Ishikawa (cell line): ENCODE data around the gene PLIN5.

Experiments
- CREB1 ChIP-seq: IDR thresholded peaks from 2 replicates; pipeline ENCODE4 v1.6.1; 2012; ENCODE audit warnings: low read depth
- EGR1 ChIP-seq: IDR thresholded peaks from 2 replicates; pipeline ENCODE4 v1.6.1; 2012
- EP300 ChIP-seq: IDR thresholded peaks from 2 replicates; pipeline ENCODE4 v1.6.1; 2012; ENCODE audit warnings: borderline replicate concordance
- FOXM1 ChIP-seq: IDR thresholded peaks from 2 replicates; pipeline ENCODE4 v1.6.1; 2012; ENCODE audit warnings: low read depth, borderline replicate concordance
- NFIC ChIP-seq: IDR thresholded peaks from 2 replicates; pipeline ENCODE4 v1.6.1; 2012
- TCF12 ChIP-seq: IDR thresholded peaks from 2 replicates; pipeline ENCODE4 v1.6.1; 2012; ENCODE audit warnings: low read depth
- TEAD4 ChIP-seq: IDR thresholded peaks from 2 replicates; pipeline ENCODE4 v1.6.1; 2012
- YY1 ChIP-seq: IDR thresholded peaks from 2 replicates; pipeline ENCODE4 v1.6.1; 2012; ENCODE audit warnings: low read depth
- ZBTB7A ChIP-seq: IDR thresholded peaks from 2 replicates; pipeline ENCODE4 v1.6.1; 2012; ENCODE audit warnings: low read depth
- TF ChIP-seq, protein P1 (sequence below): IDR thresholded peaks from 2 replicates; pipeline ENCODE4 v1.6.1; 2012; ENCODE audit warnings: low read depth, mild to moderate bottlenecking

DNA sequence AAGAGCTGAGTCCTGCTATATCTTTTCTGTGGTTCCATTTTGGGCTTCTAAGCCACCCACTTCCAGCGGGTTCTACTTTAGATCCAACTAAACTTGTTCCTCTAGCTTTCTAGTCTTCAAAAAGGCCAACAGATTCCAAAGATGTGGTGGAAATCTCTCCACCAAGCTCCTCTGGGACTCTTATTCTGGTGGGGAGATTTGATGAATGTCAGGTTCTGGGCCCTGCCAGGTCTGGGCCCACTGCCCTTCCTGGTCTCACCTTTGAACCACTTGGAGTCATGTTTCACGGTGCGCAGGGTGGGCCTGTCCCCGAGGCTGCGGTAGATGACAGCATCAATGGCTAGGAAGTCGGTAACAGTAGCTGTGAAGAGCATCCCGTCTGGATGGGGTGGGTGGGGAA lies 19.7 kb upstream of the PLIN5 start:
- TF ChIP-seq EGR1 = no peak
- no peak for TF ChIP-seq FOXM1
- no peak for TF ChIP-seq TEAD4
- no peak for TF ChIP-seq ZBTB7A
- TF ChIP-seq EP300 = no peak
- TF ChIP-seq, protein P1, sequence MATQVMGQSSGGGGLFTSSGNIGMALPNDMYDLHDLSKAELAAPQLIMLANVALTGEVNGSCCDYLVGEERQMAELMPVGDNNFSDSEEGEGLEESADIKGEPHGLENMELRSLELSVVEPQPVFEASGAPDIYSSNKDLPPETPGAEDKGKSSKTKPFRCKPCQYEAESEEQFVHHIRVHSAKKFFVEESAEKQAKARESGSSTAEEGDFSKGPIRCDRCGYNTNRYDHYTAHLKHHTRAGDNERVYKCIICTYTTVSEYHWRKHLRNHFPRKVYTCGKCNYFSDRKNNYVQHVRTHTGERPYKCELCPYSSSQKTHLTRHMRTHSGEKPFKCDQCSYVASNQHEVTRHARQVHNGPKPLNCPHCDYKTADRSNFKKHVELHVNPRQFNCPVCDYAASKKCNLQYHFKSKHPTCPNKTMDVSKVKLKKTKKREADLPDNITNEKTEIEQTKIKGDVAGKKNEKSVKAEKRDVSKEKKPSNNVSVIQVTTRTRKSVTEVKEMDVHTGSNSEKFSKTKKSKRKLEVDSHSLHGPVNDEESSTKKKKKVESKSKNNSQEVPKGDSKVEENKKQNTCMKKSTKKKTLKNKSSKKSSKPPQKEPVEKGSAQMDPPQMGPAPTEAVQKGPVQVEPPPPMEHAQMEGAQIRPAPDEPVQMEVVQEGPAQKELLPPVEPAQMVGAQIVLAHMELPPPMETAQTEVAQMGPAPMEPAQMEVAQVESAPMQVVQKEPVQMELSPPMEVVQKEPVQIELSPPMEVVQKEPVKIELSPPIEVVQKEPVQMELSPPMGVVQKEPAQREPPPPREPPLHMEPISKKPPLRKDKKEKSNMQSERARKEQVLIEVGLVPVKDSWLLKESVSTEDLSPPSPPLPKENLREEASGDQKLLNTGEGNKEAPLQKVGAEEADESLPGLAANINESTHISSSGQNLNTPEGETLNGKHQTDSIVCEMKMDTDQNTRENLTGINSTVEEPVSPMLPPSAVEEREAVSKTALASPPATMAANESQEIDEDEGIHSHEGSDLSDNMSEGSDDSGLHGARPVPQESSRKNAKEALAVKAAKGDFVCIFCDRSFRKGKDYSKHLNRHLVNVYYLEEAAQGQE = no peak
- TF ChIP-seq YY1 = no peak
- no peak for TF ChIP-seq TCF12
- TF ChIP-seq CREB1 = no peak
- TF ChIP-seq NFIC = no peak
